Esophagus muscularis mucosa (tissue), 4 donors: Measurements from ENCODE around the gene USHBP1. TPM values are rescaled to one million over a fixed set of nuclear protein-coding genes. Genes with fewer than 3 reads are reported as not detected.
A peak's percentile ranks its signal among the peaks of the same experiment; 100 is the strongest.

Experiments used
- DNase-seq: peaks from one replicate; pipeline ENCODE4 v3.0.0-alpha.2; 2017; ENCODE audit errors: extremely low spot score
- H3K27ac ChIP-seq, 4 donors: fragments of 200-600 bp; sonication (generic); replicated peaks in 1 of 4; 1 replicate in 3 of 4; 2 replicates in 1 of 4; pipeline ENCODE4 v1.5.1; 2016 to 2019; ENCODE audit warnings: mild to moderate bottlenecking in 1 of 4
- H3K27me3 ChIP-seq, 4 donors: fragments of 200-600 bp; sonication (generic); one replicate each; pipeline versions ENCODE4 v1.5.1 to v1.6.0; 2016 to 2019
- H3K36me3 ChIP-seq, 4 donors: fragments of 200-600 bp; sonication (generic); one replicate each; pipeline ENCODE4 v1.5.1; 2016 to 2019
- H3K4me1 ChIP-seq, 4 donors: fragments of 200-600 bp; sonication (generic); one replicate each; pipeline ENCODE4 v1.5.1; 2016 to 2019
- H3K4me3 ChIP-seq, 4 donors: fragments of 200-600 bp; sonication (generic); 1 replicate in 2 of 4; 2 replicates in 2 of 4; pipeline ENCODE4 v1.5.1; 2016 to 2019; ENCODE audit warnings: mild to moderate bottlenecking in 4 of 4, moderate library complexity in 1 of 4
- H3K9me3 ChIP-seq, 4 donors: fragments of 200-600 bp; sonication (generic); 1 replicate in 3 of 4; 2 replicates in 1 of 4; pipeline ENCODE4 v1.5.1; 2016 to 2019
- EP300 ChIP-seq: sonication (generic); formaldehyde crosslinking; IDR thresholded peaks from one replicate; pipeline ENCODE4 v1.6.1; 2017; ENCODE audit warnings: antibody characterized with exemption
- POLR2A ChIP-seq: fragments of 450-650 bp; IDR thresholded peaks from one replicate; pipeline ENCODE4 v1.6.1; 2017; ENCODE audit warnings: antibody characterized with exemption, moderate library complexity, mild to moderate bottlenecking, low read depth
- POLR2AphosphoS5 ChIP-seq, 2 donors: sonication (generic); formaldehyde crosslinking; IDR thresholded peaks; one replicate each; pipeline ENCODE4 v1.6.1; 2017; ENCODE audit warnings: antibody characterized with exemption in 2 of 2
- WGBS: methylation state at CpG from one replicate; pipeline ENCODE4 v1.1.5; 2018; 5-methylcytosine and 5-hydroxymethylcytosine counted together
- intact Hi-C: fragments of 100-400 bp; cut with DNase I; formaldehyde crosslinking; loops from one replicate; pipeline ENCODE4 v1.15.1; 2023
- total RNA-seq, 4 donors: library from RNA; depleted of rRNA; stranded (reverse); fragments of >200 nt; gene quantifications; one replicate each; pipeline versions ENCODE4 v1.1.0 to v1.2.1, GENCODE V29; 2016
- TF ChIP-seq, protein P1 (sequence below), 3 experiments: fragments of 200-600 bp in 2 of 3; fragments of 450-650 bp in 1 of 3; sonication (generic) in 2 of 3; IDR thresholded peaks; one replicate each; pipeline ENCODE4 v1.5.1; 2017 to 2019; ENCODE audit warnings: antibody characterized with exemption in 3 of 3, mild to moderate bottlenecking in 2 of 3, moderate library complexity in 1 of 3

The USHBP1 gene, protein sequence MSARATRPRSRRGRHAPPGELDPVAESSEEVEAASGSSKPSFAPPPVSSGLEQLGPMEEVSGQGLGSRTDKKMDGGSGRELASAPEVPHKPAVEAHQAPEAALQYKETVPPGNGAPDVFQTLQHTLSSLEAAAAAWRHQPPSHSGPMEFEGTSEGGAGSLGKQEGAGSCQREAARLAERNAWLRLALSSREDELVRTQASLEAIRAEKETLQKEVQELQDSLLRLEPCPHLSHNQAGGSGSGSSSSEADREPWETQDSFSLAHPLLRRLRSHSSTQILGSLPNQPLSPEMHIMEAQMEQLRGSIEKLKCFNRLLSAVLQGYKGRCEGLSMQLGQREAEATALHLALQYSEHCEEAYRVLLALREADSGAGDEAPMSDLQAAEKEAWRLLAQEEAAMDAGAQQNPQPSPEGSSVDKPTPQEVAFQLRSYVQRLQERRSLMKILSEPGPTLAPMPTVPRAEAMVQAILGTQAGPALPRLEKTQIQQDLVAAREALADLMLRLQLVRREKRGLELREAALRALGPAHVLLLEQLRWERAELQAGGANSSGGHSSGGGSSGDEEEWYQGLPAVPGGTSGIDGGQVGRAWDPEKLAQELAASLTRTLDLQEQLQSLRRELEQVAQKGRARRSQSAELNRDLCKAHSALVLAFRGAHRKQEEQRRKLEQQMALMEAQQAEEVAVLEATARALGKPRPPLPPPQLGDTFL
- total RNA-seq, result 10 to 100 TPM in 1 of 4 donors, 1 to 10 TPM in 3; 2.2 to 12.0 (median 6.3) TPM

DNA sequence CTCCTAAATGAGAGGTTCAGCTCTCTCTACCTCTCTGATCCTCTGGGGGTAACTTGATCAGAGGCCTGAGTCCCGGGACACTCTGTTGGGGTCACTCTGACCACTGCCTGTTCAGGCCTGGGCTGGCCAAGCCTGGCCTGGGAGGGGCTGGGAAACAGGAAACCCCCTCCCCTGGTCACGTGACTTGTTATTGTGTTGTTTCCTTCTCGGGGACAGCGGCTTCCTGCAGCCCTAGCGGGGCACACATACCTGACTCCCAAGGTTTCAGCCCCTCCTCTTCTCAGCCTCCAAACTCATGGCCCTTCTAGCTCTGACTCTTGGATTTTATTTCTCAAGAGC is at the start of gene USHBP1:
Gene USHBP1, minus strand, starts transcription at position 105 of the 339 bp plus-strand sequence. CDS start 446 bp downstream, outside the sequence.
- Histone ChIP-seq H3K27me3 (no peaks in the 10 kb centered on the region), H3K27ac (peak within 1 kb of the TSS; percentile 42 to 66 (median 54)), H3K36me3 (peaks cover 4 to 14% (median 11%) of the 10 kb centered on the region in 4 donors), H3K9me3 (peaks cover 0 to 3% (median under 1%) of the 10 kb centered on the region in 4 donors), H3K4me1 (peaks cover 12 to 17% (median 14%) of the 10 kb centered on the region in 4 donors), H3K4me3 (peak within 1 kb of the TSS; percentile 23 to 55 (median 43))
- intact Hi-C loops, result no loop called here
- DNase-seq, result no peak
- WGBS, result 40% methylated on average over 5 of the region's 5 CpGs
- TF ChIP-seq, protein P1, sequence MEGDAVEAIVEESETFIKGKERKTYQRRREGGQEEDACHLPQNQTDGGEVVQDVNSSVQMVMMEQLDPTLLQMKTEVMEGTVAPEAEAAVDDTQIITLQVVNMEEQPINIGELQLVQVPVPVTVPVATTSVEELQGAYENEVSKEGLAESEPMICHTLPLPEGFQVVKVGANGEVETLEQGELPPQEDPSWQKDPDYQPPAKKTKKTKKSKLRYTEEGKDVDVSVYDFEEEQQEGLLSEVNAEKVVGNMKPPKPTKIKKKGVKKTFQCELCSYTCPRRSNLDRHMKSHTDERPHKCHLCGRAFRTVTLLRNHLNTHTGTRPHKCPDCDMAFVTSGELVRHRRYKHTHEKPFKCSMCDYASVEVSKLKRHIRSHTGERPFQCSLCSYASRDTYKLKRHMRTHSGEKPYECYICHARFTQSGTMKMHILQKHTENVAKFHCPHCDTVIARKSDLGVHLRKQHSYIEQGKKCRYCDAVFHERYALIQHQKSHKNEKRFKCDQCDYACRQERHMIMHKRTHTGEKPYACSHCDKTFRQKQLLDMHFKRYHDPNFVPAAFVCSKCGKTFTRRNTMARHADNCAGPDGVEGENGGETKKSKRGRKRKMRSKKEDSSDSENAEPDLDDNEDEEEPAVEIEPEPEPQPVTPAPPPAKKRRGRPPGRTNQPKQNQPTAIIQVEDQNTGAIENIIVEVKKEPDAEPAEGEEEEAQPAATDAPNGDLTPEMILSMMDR (IDR thresholded peaks at IDR 0.05), result no peak
- TF ChIP-seq EP300 (no peak), POLR2AphosphoS5 (IDR thresholded peaks at IDR 0.05) (peak; percentile 69 to 76)

DNA sequence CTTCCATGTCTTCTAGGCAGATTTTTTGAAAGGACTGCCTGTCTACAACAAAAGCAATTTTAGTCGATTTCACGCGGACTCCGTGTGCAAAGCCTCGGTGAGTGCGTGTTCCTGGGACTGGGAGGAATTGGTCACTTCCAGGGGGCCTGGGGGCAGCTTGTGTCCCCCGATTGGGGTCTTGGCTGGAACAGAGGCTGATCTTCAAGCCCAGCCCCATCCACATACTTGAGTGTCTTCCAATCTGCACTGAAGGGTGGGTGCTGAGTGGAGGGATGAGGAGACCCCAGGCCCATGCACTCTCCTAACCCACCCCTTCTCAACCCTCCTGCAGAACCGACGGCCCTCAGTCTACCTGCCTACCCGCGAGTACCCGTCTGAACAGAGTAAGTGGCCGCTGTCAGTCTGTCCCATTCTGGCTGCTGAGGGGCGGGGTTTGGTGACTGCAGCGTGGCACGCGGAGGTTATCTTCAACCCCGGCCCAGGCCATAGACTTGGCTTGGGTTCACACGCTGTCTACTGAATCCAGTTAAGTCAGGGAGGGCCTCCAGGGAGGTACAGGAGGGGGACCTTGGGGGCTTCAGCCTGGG is 49.6 kb upstream of the USHBP1 start:
- no peak overlapping the region for H3K27ac ChIP-seq

GRCh38 chr19:17312189-17313113 is 47.9 kb upstream of the USHBP1 start:
- Histone ChIP-seq H3K4me3 (no peak overlapping the region), H3K9me3 (no peaks in the 10 kb centered on the region), H3K27me3 (no peaks in the 10 kb centered on the region), H3K27ac (no peak overlapping the region), H3K4me1 (peaks cover 24 to 51% (median 42%) of the 10 kb centered on the region in 4 donors), H3K36me3 (peaks cover 25 to 56% (median 38%) of the 10 kb centered on the region in 4 donors)
- 86% methylated on average over 17 of the region's 20 CpGs for WGBS
- TF ChIP-seq, protein P1 (IDR thresholded peaks at IDR 0.05), result no peak
- TF ChIP-seq EP300, result no peak
- TF ChIP-seq POLR2A, result no peak
- TF ChIP-seq POLR2AphosphoS5 (IDR thresholded peaks at IDR 0.05), result no peak
- intact Hi-C loops, result no loop called here
- DNase-seq, result no peak

More for the DNA sequence above, 49.6 kb upstream of the USHBP1 start:
- Histone ChIP-seq H3K4me1 (peaks cover 20 to 34% (median 29%) of the 10 kb centered on the region in 4 donors), H3K4me3 (no peak overlapping the region), H3K27me3 (no peaks in the 10 kb centered on the region), H3K9me3 (no peaks in the 10 kb centered on the region), H3K36me3 (peaks cover 25 to 71% (median 50%) of the 10 kb centered on the region in 4 donors)
- intact Hi-C loops, result no loop called here
- WGBS, result 94% methylated on average over 19 of the region's 19 CpGs
- DNase-seq, result no peak
- TF ChIP-seq, protein P1 (IDR thresholded peaks at IDR 0.05), result no peak
- TF ChIP-seq POLR2A (no peak), EP300 (no peak), POLR2AphosphoS5 (IDR thresholded peaks at IDR 0.05) (no peak)

DNA sequence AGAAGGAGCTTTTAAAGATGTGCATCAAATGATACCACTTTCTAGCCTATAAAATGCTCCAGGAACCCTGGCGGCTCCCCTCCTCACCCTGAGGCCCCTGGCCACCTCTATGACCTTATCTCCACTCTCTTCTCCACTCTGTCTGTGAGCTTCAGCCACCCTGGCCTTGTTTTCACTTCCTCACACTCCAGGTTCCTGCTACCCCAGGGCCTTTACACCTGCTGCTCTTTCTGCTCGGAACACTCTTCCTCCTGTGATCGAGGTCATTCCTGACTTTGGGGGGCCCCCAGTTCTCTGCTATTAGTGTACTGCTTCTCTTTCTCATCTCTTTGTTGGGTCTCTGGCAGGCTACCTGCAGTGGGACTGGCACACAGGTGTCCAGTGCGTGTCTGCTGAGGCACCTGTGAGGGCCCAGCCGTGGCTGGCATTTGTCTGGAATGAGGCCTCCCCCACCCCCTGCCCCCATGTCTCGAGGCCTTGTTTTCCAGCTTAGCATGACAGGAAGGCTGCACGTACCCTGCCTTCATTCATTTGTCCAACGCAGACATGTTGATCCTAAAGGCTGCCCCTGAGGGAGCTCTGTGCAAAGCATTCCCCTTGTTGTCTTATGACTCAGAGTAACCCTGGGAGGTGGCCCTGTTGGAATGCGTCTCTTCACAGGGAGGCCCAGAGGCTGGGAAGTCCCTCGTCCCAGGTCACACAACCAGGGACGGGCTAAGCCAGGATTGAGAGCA is 47.1 kb upstream of the USHBP1 start:
- Histone ChIP-seq H3K4me3 (no peak overlapping the region), H3K36me3 (peaks cover 19 to 48% (median 32%) of the 10 kb centered on the region in 4 donors), H3K4me1 (peaks cover 32 to 59% (median 50%) of the 10 kb centered on the region in 4 donors), H3K27me3 (no peaks in the 10 kb centered on the region), H3K9me3 (no peaks in the 10 kb centered on the region), H3K27ac (no peak overlapping the region)
- 72% methylated on average over 10 of the region's 11 CpGs for WGBS
- no peak for DNase-seq
- no peak for TF ChIP-seq EP300
- TF ChIP-seq POLR2A, result no peak
- TF ChIP-seq POLR2AphosphoS5 (IDR thresholded peaks at IDR 0.05), result no peak
- TF ChIP-seq, protein P1 (IDR thresholded peaks at IDR 0.05), result no peak
- intact Hi-C loops, result no loop called here
